ENCODE data around the gene DCN.

DNA sequence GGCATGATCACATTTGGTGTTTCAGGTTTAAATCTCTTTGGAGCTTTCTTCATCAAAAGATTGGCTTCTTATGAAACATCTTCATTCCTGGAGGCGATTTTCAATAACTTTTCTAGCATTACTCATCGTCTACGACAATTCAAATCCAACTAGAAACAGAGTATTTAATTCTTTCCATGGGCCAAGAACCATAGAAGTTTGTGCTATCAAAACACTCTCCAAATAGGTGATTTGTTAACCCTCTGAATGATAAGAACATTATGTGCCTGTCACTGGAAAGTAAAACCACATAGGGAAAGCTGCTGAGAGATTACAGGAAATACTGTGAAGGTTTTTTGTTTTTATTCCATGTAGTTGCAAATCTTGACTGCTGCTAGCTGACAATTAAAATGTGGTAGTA, 6.9 kb upstream of the DCN start:
- TF ChIP-seq, protein P1, sequence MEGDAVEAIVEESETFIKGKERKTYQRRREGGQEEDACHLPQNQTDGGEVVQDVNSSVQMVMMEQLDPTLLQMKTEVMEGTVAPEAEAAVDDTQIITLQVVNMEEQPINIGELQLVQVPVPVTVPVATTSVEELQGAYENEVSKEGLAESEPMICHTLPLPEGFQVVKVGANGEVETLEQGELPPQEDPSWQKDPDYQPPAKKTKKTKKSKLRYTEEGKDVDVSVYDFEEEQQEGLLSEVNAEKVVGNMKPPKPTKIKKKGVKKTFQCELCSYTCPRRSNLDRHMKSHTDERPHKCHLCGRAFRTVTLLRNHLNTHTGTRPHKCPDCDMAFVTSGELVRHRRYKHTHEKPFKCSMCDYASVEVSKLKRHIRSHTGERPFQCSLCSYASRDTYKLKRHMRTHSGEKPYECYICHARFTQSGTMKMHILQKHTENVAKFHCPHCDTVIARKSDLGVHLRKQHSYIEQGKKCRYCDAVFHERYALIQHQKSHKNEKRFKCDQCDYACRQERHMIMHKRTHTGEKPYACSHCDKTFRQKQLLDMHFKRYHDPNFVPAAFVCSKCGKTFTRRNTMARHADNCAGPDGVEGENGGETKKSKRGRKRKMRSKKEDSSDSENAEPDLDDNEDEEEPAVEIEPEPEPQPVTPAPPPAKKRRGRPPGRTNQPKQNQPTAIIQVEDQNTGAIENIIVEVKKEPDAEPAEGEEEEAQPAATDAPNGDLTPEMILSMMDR (IDR thresholded peaks at IDR 0.05) = no peak
- no peak for TF ChIP-seq POLR2A (IDR thresholded peaks at IDR 0.05)

Measured in right lobe of liver (tissue), 4 donors.